CD4-positive, alpha-beta T cell treated with Interferon gamma for 1 hour (primary cell): ENCODE data around the gene ZNF775.
A peak's percentile ranks its signal among the peaks of the same experiment; 100 is the strongest.

ENCODE experiments used
- DNase-seq: peaks from one replicate; pipeline ENCODE4 v3.0.0-alpha.2; 2020

Gene ZNF775

GRCh38 chr7:150351587-150352194, 27.4 kb upstream of the ZNF775 start:
- DNase-seq: no peak

- no peak for DNase-seq
These were observed 23.5 kb upstream of the ZNF775 start for GRCh38 chr7:150355666-150356059.

DNA sequence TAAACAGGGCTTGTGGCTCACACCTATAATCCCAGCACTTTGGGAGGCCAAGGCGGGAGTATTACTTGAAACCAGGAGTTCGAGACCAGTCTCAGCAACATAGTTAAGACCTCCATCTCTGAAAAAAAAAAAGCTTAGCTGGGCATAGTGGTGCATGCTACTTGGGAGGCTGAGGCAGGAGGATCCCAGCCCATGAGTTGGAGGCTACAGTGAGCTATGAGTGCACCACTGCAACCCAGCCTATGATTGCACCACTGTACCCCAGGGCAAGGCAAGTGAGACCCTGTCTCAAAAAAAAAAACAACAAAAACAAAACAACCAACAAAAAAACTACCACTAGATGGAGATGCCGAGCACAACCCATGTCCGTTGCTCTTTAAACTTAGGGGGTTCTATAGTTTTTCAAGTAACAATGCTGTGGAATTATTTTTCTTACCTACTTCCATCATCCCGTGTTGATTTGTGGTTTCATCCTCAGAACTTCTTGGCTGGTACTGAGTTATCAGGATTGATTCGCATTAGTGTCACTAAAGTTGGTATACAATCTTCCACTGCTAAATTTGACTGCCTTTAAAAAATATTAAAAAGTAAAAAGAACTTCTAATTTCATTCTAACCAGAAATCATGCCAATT, 22.7 kb upstream of the ZNF775 start:
- no peak for DNase-seq

GRCh38 chr7:150357270-150357669, 21.9 kb upstream of the ZNF775 start:
- peak; percentile 59 for DNase-seq

GRCh38 chr7:150357771-150358427, 21.2 kb upstream of the ZNF775 start:
- no peak for DNase-seq

DNA sequence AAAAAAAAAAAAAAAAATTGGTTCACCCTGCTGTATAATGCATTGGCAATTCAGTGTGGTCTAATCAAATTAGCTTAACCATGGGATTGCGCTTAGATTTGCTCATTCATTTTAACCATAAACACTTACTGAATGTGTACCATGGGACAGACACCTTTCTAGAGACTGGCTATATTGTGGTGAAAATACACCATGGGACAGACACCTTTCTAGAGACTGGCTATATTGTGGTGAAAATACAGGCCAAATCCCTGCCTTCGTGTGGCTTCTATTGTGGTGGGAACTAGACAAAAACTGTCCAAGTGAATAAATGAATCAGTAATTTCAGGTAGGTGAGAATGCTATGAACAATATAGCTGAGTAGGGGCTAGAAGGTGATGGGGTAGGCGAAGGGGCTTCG, 20.7 kb upstream of the ZNF775 start:
- DNase-seq: no peak

DNA sequence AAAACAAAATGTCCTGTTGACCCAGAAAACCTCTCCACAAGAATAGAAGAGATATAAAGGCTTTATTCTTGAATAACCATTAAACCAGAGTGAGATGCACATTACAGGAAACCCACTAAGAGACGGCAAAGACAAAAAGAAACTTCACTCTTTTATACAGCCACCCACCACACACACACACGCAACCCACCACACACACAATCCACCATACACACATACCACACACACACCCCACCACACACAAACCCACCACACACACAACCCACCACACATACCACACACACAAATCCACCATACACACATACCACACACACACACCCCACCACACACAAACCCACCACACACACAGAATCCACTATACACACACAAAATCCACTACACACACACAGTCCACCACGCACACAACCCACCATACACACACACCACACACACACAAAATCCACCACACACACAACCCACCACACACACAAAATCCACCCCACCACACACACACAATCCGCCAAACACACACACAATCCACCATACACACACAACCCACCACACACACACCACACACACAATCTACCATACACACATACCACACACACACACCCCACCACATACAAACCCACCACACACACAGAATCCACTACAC, 20.0 kb upstream of the ZNF775 start:
- no peak for DNase-seq

DNA sequence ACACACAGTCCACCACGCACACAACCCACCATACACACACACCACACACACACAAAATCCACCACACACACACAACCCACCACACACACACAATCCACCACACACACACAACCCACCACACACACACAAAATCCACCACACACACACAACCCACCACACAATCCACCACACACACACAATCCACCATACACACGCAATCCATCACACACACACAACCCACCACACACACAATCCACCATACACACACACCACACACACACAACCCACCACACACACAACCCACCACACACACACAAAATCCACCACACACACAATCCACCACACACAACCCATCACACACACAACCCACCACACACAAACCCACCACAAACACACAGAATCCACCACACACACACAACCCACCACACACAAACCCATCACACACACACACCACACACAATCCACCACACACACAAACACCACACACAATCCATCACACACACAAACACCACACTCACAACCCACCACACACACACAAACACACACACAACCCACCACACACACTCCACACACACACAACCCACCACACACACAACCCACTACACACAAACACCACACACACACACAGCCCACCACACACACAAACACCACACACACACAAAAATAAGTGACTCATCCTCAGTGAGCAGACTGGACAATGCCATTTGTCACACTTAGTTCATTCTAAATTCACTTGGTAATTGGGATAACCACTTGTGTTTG, 19.3 kb upstream of the ZNF775 start:
- DNase-seq: no peak

DNA sequence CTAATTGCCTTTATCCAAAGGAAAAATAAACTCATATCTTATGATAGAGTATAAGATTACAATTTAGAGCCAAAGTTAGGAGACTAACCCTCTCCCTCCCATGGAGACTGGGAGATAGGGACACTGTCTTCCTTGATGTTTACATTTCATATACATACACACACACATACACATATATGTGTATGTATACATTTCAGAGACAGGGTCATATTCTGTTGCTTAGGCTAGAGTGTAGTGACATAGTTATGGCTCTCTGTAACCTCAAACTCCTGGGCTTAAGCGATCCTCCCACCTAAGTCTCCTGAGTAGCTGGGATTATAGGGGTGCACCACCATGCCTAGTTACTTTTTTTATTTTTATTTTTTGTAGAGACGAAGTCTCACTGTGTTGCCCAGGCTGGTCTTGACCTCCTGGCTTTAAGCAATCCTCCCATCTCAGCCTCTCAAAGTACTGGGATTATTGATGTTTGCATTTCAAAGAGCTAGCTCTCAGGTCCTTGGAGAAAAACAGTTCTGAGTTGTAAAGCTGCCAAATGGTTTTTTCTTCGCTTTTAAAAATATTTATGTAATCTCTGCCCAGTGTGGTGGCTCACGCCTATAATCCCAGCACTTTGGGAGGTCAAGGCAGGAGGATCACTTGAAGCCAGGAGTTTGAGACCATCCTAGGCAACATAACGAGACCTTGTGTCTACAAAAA, 18.6 kb upstream of the ZNF775 start:
- DNase-seq: no peak

GRCh38 chr7:150361402-150361801, 17.7 kb upstream of the ZNF775 start:
- no peak for DNase-seq

DNA sequence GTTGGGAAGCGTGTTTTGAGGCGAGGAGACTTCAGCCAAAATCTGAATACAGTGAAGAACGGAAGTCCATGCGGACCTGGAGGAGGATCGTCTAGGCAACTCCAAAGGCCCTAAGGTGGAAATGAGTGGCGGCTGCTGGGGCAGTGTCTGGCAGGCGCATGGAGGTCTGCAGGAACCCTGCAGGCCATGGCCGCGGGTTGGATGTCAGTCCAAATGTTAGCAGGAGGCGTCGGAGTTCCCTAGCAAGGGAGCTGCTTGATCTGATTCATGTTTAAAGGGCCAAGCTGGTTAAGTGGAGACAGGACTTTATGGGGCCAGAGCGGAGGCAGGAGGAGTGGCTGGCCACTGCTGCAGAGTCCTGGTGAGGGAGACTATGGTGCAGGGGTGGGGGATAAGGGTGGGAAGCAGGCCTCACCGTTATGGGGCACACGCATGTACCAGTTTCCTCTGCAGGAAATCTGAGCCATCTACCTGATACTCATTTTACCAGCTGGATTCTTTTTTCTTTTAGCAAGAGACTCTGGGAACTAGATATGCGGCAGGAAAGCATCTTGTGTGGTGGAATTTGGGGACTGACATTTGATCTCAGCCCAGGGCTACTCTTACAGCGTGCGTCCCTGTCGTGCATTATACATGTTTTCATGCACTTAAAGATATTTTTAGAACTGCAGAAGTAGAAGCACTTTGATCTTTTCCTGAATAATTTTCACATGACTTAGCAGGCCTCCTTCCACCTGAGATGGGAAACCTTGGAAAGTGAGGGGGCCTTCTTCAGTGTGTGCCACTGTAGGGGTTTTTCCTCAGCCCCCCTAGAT, 17.1 kb upstream of the ZNF775 start:
- no peak for DNase-seq

DNA sequence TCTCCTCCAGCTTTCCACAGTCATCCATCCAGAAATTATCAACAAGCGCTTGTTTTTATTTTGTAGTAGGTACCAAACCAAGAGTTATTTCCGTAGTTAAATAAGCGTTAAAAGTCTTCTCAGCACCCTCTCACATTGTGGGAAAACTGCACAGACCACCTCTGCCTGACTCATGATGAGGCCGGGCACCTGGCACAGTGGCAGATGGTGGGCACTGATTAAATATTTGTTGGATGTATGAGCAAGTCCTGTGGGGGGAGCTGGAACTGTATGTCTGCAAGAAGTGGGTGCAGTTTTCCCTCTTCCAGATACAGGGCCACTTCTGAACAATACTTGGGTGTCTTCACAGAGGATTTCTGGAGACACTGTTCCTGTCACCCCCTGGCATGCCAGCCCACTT, 15.8 kb upstream of the ZNF775 start:
- DNase-seq: no peak

GRCh38 chr7:150363872-150364271, 15.3 kb upstream of the ZNF775 start:
- DNase-seq: no peak

DNA sequence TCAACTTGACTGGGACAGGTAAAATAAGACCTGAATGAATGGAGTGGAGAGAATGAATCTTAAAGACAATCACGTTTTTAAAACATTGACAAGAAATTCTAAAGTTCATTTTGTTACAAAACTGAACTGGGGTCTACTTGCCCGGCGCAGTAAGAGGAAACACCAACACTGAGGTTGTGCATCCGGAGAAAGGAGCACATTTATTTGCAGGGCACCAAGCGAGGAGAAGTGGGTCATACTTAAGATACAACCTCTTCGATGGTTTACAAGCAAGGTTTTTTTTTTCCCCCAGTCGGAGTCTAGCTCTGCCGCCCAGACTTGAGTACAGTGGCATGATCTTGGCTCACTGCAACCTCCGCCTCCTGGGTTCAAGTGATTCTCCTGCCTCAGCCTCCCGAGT, 13.9 kb upstream of the ZNF775 start:
- DNase-seq: no peak

DNA sequence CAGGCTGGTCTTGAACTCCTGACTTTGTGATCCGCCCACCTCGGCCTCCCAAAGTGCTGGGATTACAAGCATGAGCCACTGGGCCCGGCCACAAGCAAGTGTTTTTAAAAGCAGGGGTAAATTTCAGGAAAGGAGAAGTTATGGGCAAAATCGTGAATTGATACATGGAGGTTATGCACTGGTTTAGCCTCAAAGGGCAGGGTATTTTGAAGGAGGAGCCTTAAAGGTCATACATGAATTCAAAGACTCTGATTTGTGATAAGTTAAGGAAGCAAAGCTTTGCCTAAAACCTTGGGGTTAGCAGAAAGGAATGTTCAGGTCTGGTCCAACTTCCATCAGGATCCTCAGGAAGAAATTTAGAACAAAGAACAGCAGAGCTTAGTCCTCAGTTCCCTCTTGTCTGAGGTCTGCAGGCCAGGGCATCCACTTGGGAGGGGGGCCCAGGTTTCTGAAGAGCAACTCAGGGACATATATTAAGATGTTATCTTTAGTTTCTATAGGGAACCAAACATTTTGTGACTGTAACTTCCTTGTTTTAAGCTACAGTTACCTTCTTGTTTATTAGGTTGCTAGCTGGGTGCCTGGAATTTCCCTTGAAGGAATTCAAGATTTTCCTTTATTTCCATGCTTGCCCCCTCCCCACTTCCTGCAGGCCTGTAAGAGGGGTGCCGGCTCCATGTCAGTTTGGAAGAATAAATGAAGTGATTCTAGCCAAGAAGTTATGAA, 13.3 kb upstream of the ZNF775 start:
- DNase-seq: peak; percentile 57

DNA sequence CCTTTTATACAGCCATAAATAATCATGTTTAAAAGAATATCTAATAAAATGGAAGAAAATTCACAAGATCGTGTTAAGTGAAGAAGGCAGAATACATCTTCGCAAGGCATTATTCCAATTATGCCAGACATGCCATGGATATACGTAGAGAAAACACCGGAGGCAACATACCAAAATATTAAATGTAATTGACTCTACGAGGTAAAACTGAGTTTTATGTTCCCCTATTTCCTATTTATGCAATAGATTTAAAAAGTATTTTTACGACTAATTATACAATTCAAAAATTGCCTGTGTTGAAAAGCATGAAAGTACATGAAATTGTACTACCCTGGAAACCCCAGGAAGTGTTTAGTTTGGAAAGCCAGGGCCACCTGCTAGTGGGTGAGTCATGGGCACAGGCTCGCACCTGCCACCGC, 11.4 kb upstream of the ZNF775 start:
- no peak for DNase-seq

- DNase-seq: peak; percentile 81
These were observed 10.8 kb upstream of the ZNF775 start, which contains the start of gene REPIN1 for GRCh38 chr7:150368096-150368883. Gene REPIN1 (plus strand): TSS chr7:150368822. CDS start chr7:150369712, 890 bp downstream.

- DNase-seq: peak; percentile 62
These were observed 10.0 kb upstream of the ZNF775 start for GRCh38 chr7:150368884-150369747.
